Astrocyte (in vitro differentiated cells and primary cell): Measurements from ENCODE around the gene ANGPTL8. TPM values are rescaled to one million over a fixed set of nuclear protein-coding genes. Genes with fewer than 3 reads are reported as not detected.

ENCODE experiments used
- DNase-seq: peaks from one replicate; pipeline ENCODE4 v3.0.0-alpha.2; 2010; ENCODE audit warnings: low read depth
- FAIRE-seq: peaks from 2 replicates; lab custom pipeline; 2011; peaks lifted over from hg19 to GRCh38; lab: Jason Lieb, UNC
- H2AFZ ChIP-seq: 2 replicates; pipeline ENCODE4 v1.6.0; 2012; ENCODE audit warnings: low read depth, low read length, inconsistent platforms
- H3K27ac ChIP-seq: 2 replicates; pipeline ENCODE4 v1.5.1; 2011; ENCODE audit warnings: low read depth, low read length, inconsistent platforms
- H3K27me3 ChIP-seq: 2 replicates; pipeline ENCODE4 v1.6.0; 2011; ENCODE audit warnings: low read length, inconsistent platforms; ENCODE audit not compliant: insufficient read depth
- H3K36me3 ChIP-seq: 2 replicates; pipeline ENCODE4 v1.5.1; 2011; ENCODE audit warnings: low read length, inconsistent platforms; ENCODE audit not compliant: insufficient read depth
- H3K4me1 ChIP-seq: 2 replicates; pipeline ENCODE4 v1.5.1; 2011; ENCODE audit warnings: low read length, inconsistent platforms; ENCODE audit not compliant: insufficient read depth
- H3K4me2 ChIP-seq: 2 replicates; pipeline ENCODE4 v1.6.0; 2012; ENCODE audit warnings: low read length, inconsistent platforms
- H3K4me3 ChIP-seq: 2 replicates; pipeline ENCODE4 v1.5.1; 2011; ENCODE audit warnings: low read depth, mild to moderate bottlenecking, low read length, inconsistent platforms; ENCODE audit not compliant: insufficient read depth
- H3K79me2 ChIP-seq: 2 replicates; pipeline ENCODE4 v1.6.0; 2012; ENCODE audit warnings: mild to moderate bottlenecking, low read length, inconsistent platforms; ENCODE audit not compliant: insufficient read depth
- H3K9ac ChIP-seq: 2 replicates; pipeline ENCODE4 v1.6.0; 2012; ENCODE audit warnings: mild to moderate bottlenecking, low read length, inconsistent platforms
- H3K9me3 ChIP-seq: 2 replicates; pipeline ENCODE4 v1.5.1; 2012; ENCODE audit warnings: low read depth, mild to moderate bottlenecking, low read length, inconsistent platforms; ENCODE audit not compliant: insufficient read depth
- H4K20me1 ChIP-seq: 2 replicates; pipeline ENCODE4 v1.6.0; 2012; ENCODE audit warnings: low read length, inconsistent platforms; ENCODE audit not compliant: insufficient read depth
- H3K27ac Mint-ChIP-seq: one replicate; pipeline ENCODE4 v1.8.0; 2021; ENCODE audit warnings: mild to moderate bottlenecking, mixed read lengths; ENCODE audit not compliant: unreplicated experiment
- H3K27me3 Mint-ChIP-seq: one replicate; pipeline ENCODE4 v1.8.0; 2021; ENCODE audit warnings: low read depth, mixed read lengths; ENCODE audit not compliant: unreplicated experiment
- H3K36me3 Mint-ChIP-seq: one replicate; pipeline ENCODE4 v1.8.0; 2021; ENCODE audit warnings: low read depth, mixed read lengths; ENCODE audit not compliant: unreplicated experiment
- H3K4me1 Mint-ChIP-seq: one replicate; pipeline ENCODE4 v1.8.0; 2021; ENCODE audit warnings: low read depth, mixed read lengths; ENCODE audit not compliant: unreplicated experiment
- H3K4me3 Mint-ChIP-seq: one replicate; pipeline ENCODE4 v1.8.0; 2021; ENCODE audit warnings: mild to moderate bottlenecking, moderate library complexity, mixed read lengths; ENCODE audit not compliant: unreplicated experiment
- H3K9me3 Mint-ChIP-seq: one replicate; pipeline ENCODE4 v1.8.0; 2021; ENCODE audit warnings: mild to moderate bottlenecking, mixed read lengths; ENCODE audit not compliant: unreplicated experiment
- CTCF ChIP-seq: IDR thresholded peaks from 2 replicates; pipeline ENCODE4 v1.5.1; 2011; ENCODE audit warnings: low read depth, mild to moderate bottlenecking, inconsistent platforms, low read length, moderate library complexity; ENCODE audit not compliant: insufficient read depth
- EZH2 ChIP-seq: IDR thresholded peaks from 2 replicates; pipeline ENCODE4 v1.6.1; 2012; ENCODE audit warnings: mild to moderate bottlenecking, low read length, inconsistent platforms; ENCODE audit not compliant: insufficient read depth
- total RNA-seq: library from RNA; stranded (reverse); gene quantifications from 2 replicates; pipeline ENCODE4 v1.2.1, GENCODE V29; 2021

The ANGPTL8 gene
- total RNA-seq, 1 donor from 2014 or later: not detected

GRCh38 chr19:11254666-11255065 is 15.2 kb downstream of the ANGPTL8 start:
- no peaks in the 10 kb centered on the region for H3K79me2 ChIP-seq
- peaks cover 9% of the 10 kb centered on the region for H4K20me1 ChIP-seq
- no peak overlapping the region for H3K4me3 ChIP-seq
- H3K9ac ChIP-seq: no peak overlapping the region
- TF ChIP-seq EZH2 (no peak), CTCF (no peak)
- Mint-ChIP-seq H3K27ac (no peak overlapping the region), H3K9me3 (no peaks in the 10 kb centered on the region), H3K27me3 (no peaks in the 10 kb centered on the region), H3K4me3 (no peak overlapping the region), H3K4me1 (peaks cover 3% of the 10 kb centered on the region), H3K36me3 (peaks cover 17% of the 10 kb centered on the region)
- no peak overlapping the region for H2AFZ ChIP-seq
- H3K9me3 ChIP-seq: no peaks in the 10 kb centered on the region
- no peak overlapping the region for H3K27ac ChIP-seq
- H3K36me3 ChIP-seq: no peaks in the 10 kb centered on the region
- no peak overlapping the region for H3K4me2 ChIP-seq
- H3K27me3 ChIP-seq: no peaks in the 10 kb centered on the region
- no peaks in the 10 kb centered on the region for H3K4me1 ChIP-seq
- DNase-seq (no peak), FAIRE-seq (no peak)

DNA sequence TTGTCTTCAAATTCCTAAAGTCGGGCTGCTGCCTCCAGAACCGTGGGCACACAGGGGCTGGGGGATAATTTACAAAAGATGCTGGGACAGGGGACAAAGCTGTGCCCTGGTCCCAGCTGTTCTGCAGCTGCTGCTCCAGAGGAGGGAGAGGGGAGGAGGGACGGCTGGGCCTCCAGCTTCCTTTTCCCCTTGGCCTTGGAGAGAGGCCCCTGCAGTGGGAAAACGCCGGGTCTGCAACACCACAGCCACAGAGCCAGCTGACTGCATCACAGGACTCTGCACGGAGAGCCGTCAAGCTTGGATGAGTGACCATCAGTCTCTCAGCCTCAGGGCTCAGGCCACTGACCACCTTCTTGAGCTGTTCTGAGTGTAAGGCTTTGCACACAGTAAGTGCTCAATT is 16.8 kb downstream of the ANGPTL8 start:
- DNase-seq (no peak), FAIRE-seq (no peak)
- Histone ChIP-seq H3K4me3 (no peak overlapping the region), H4K20me1 (peaks cover 9% of the 10 kb centered on the region), H3K27me3 (no peaks in the 10 kb centered on the region), H3K4me2 (no peak overlapping the region), H3K4me1 (no peaks in the 10 kb centered on the region), H3K36me3 (no peaks in the 10 kb centered on the region), H3K9ac (no peak overlapping the region), H3K79me2 (no peaks in the 10 kb centered on the region), H3K27ac (no peak overlapping the region), H2AFZ (no peak overlapping the region), H3K9me3 (no peaks in the 10 kb centered on the region)
- Mint-ChIP-seq H3K27ac (peak overlapping the region; percentile 47), H3K9me3 (no peaks in the 10 kb centered on the region), H3K4me3 (no peak overlapping the region), H3K4me1 (peaks cover 5% of the 10 kb centered on the region), H3K36me3 (peaks cover 11% of the 10 kb centered on the region), H3K27me3 (no peaks in the 10 kb centered on the region)
- TF ChIP-seq EZH2: no peak
- no peak for TF ChIP-seq CTCF

DNA sequence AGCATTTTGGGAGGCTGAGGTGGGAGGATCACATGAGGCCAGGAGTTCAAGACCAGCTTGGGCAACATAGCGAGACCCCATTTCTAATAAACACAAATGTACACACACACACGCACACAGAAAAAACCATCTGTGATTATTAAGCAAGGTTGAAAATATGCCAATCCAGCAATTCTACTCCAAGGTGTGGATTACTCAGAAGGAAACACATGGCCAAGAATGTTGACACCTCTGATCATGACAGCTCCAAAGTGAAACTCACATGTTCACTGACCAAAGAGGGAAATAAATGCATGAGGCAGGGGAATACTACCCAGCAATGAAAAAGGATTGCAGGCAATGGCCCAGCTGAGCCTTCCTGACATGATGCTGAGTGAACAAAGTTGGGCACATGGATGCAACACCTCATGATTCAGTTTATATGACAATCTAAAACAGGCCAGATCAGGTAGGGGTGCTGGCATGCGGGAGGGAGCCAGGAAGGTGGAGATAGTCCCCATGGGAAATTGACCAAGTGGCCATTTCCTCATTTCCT is 18.5 kb downstream of the ANGPTL8 start:
- no peaks in the 10 kb centered on the region for H3K79me2 ChIP-seq
- peaks cover 4% of the 10 kb centered on the region for H3K4me1 ChIP-seq
- peaks cover 9% of the 10 kb centered on the region for H4K20me1 ChIP-seq
- FAIRE-seq (no peak), DNase-seq (no peak)
- peaks cover 1% of the 10 kb centered on the region for H3K36me3 Mint-ChIP-seq
- no peak overlapping the region for H3K27ac ChIP-seq
- H3K9ac ChIP-seq: no peak overlapping the region
- no peak overlapping the region for H3K4me2 ChIP-seq
- no peaks in the 10 kb centered on the region for H3K27me3 ChIP-seq
- no peak overlapping the region for H3K27ac Mint-ChIP-seq
- no peak overlapping the region for H2AFZ ChIP-seq
- no peaks in the 10 kb centered on the region for H3K9me3 ChIP-seq
- no peak overlapping the region for H3K4me3 Mint-ChIP-seq
- no peak overlapping the region for H3K4me3 ChIP-seq
- no peaks in the 10 kb centered on the region for H3K27me3 Mint-ChIP-seq
- no peaks in the 10 kb centered on the region for H3K36me3 ChIP-seq
- no peaks in the 10 kb centered on the region for H3K9me3 Mint-ChIP-seq
- H3K4me1 Mint-ChIP-seq: peaks cover 3% of the 10 kb centered on the region
- TF ChIP-seq EZH2 (no peak), CTCF (no peak)
